HCT116 (cell line): ENCODE results near the gene SIT1. TPM values are rescaled to one million over a fixed set of nuclear protein-coding genes. Genes with fewer than 3 reads are reported as not detected.

Experiments
- ATAC-seq: fragments of 200-7000 bp; cut with Tn5 transposase; 2 replicates; pipeline ENCODE4 v1.9.1; 2020; ENCODE audit warnings: mild to moderate bottlenecking, moderate library complexity
- BruUV-seq: library from RNA; stranded (reverse); fragments of 400-500 nt; replicated peaks from 2 replicates; lab custom pipeline; 2021; lab: Mats Ljungman, UMichigan
- CTCF ChIA-PET: fragments of 300-600 bp; sonication (Branson Sonifier 250); formaldehyde crosslinking; loops from one replicate; lab custom pipeline; 2021; ENCODE audit warnings: antibody characterized with exemption; lab: Charles Lee
- POLR2A ChIA-PET: fragments of 300-600, 350-600 bp; sonication (Branson Sonifier 250); formaldehyde crosslinking; loops from one replicate; lab custom pipeline; 2021; ENCODE audit warnings: antibody characterized with exemption; lab: Charles Lee
- RAD21 ChIA-PET, 2 experiments: fragments of 300-600 bp; sonication (Branson Sonifier 250); formaldehyde crosslinking; loops; one replicate each; lab custom pipeline; 2023; ENCODE audit warnings: low total read pairs in 2 of 2; ENCODE audit not compliant: uncharacterized antibody in 2 of 2, unreplicated experiment in 2 of 2, low non-redundant PET in 1 of 2; lab: Charles Lee
- DNase-seq: peaks from one replicate; pipeline ENCODE4 v3.0.0-alpha.2; 2010; ENCODE audit warnings: low read depth, low spot score
- H2AFZ ChIP-seq: fragments of 200-600 bp; shearing (Covaris generic), sonication (generic); 2 replicates; pipeline ENCODE4 v1.6.1; 2017; ENCODE audit warnings: low read depth, mixed run types, mixed read lengths, antibody characterized with exemption, low read length; ENCODE audit not compliant: poor library complexity, severe bottlenecking
- H3K27ac ChIP-seq: 2 replicates; pipeline ENCODE4 v1.5.1; 2012; ENCODE audit warnings: low read depth, low read length
- H3K27me3 ChIP-seq: fragments of 200-600 bp; sonication (generic); 2 replicates; pipeline ENCODE4 v1.6.1; 2016; ENCODE audit warnings: mixed run types, low read length, mixed read lengths; ENCODE audit not compliant: insufficient read depth
- H3K36me3 ChIP-seq, 2 experiments: fragments of 200-500 bp in 1 of 2; fragments of 200-600 bp in 1 of 2; sonication (Bioruptor generic) in 1 of 2; sonication (generic) in 1 of 2; 2 replicates each; pipeline versions ENCODE4 v1.5.1 to v1.6.1; 2014 to 2016; ENCODE audit warnings: low read length in 2 of 2, inconsistent platforms in 1 of 2, mixed read lengths in 1 of 2, mixed run types in 1 of 2; ENCODE audit not compliant: insufficient read depth in 2 of 2, control insufficient read depth in 1 of 2
- H3K4me1 ChIP-seq, 2 experiments: fragments of 200-600 bp in 1 of 2; sonication (generic) in 1 of 2; 2 replicates each; pipeline versions ENCODE4 v1.5.1 to v1.6.1; 2012 to 2017; ENCODE audit warnings: low read length in 2 of 2, inconsistent platforms in 1 of 2, mild to moderate bottlenecking in 1 of 2, mixed read lengths in 1 of 2, mixed run types in 1 of 2, moderate library complexity in 1 of 2; ENCODE audit not compliant: insufficient read depth in 2 of 2, control insufficient read depth in 1 of 2
- H3K4me2 ChIP-seq: fragments of 200-600 bp; sonication (generic); 2 replicates; pipeline ENCODE4 v1.6.1; 2017; ENCODE audit warnings: mixed run types, low read length, mixed read lengths
- H3K4me3 ChIP-seq, 2 experiments: fragments of 200-600 bp in 1 of 2; sonication (generic) in 1 of 2; replicated peaks in 1 of 2; 2 replicates each; pipeline ENCODE4 v1.5.1; 2011 to 2016; ENCODE audit warnings: low read length in 2 of 2, control low read depth in 1 of 2, low read depth in 1 of 2, mild to moderate bottlenecking in 1 of 2, mixed read lengths in 1 of 2, mixed run types in 1 of 2
- H3K79me2 ChIP-seq: fragments of 200-600 bp; sonication (generic); 2 replicates; pipeline ENCODE4 v1.6.1; 2017; ENCODE audit warnings: mild to moderate bottlenecking, mixed run types, low read length, moderate library complexity, mixed read lengths; ENCODE audit not compliant: insufficient read depth
- H3K9ac ChIP-seq: fragments of 200-600 bp; sonication (generic); 2 replicates; pipeline ENCODE4 v1.6.1; 2016; ENCODE audit warnings: low read length, mixed read lengths
- H3K9me2 ChIP-seq: fragments of 200-600 bp; sonication (generic), shearing (Covaris generic); 2 replicates; pipeline ENCODE4 v1.6.1; 2017; ENCODE audit warnings: mixed run types, mild to moderate bottlenecking, moderate library complexity; ENCODE audit not compliant: insufficient read depth
- H3K9me3 ChIP-seq, 2 experiments: fragments of 200-500 bp in 1 of 2; fragments of 200-600 bp in 1 of 2; sonication (Bioruptor generic) in 1 of 2; sonication (generic) in 1 of 2; 2 replicates each; pipeline ENCODE4 v1.6.1; 2014 to 2017; ENCODE audit warnings: low read length in 2 of 2, mixed read lengths in 2 of 2, inconsistent platforms in 1 of 2, low read depth in 1 of 2, mild to moderate bottlenecking in 1 of 2, mixed run types in 1 of 2, moderate library complexity in 1 of 2; ENCODE audit not compliant: control insufficient read depth in 1 of 2, insufficient read depth in 1 of 2
- H4K20me1 ChIP-seq: fragments of 200-600 bp; sonication (generic), shearing (Covaris generic); 2 replicates; pipeline ENCODE4 v1.6.1; 2017; ENCODE audit warnings: mixed run types, mild to moderate bottlenecking, moderate library complexity; ENCODE audit not compliant: insufficient read depth
- ATF3 ChIP-seq: IDR thresholded peaks from 2 replicates; pipeline ENCODE4 v1.6.1; 2012
- CBX3 ChIP-seq: IDR thresholded peaks from 2 replicates; pipeline ENCODE4 v1.6.1; 2012; ENCODE audit warnings: low read depth
- CEBPB ChIP-seq: IDR thresholded peaks from 2 replicates; pipeline ENCODE4 v1.6.1; 2012; ENCODE audit warnings: low read depth
- CTCF ChIP-seq, 3 experiments: fragments of 200-600 bp in 1 of 3; sonication (generic) in 1 of 3; IDR thresholded peaks in 2 of 3; conservative IDR thresholded peaks in 1 of 3; 2 replicates each; pipeline ENCODE4 v1.5.1; 2012 to 2017; ENCODE audit warnings: low read depth in 2 of 3, low read length in 2 of 3, antibody characterized with exemption in 1 of 3, borderline replicate concordance in 1 of 3, control low read depth in 1 of 3, mild to moderate bottlenecking in 1 of 3, mixed read lengths in 1 of 3, mixed run types in 1 of 3, moderate library complexity in 1 of 3; ENCODE audit not compliant: insufficient read depth in 1 of 3
- EGR1 ChIP-seq: IDR thresholded peaks from 2 replicates; pipeline ENCODE4 v1.6.1; 2012; ENCODE audit warnings: low read depth
- ELF1 ChIP-seq: IDR thresholded peaks from 2 replicates; pipeline ENCODE4 v1.6.1; 2012; ENCODE audit warnings: low read depth, borderline replicate concordance
- EZH2 ChIP-seq: fragments of 200-600 bp; sonication (generic); IDR thresholded peaks from 2 replicates; pipeline ENCODE4 v1.6.1; 2017; ENCODE audit warnings: antibody characterized with exemption, mixed run types
- EZH2phosphoT487 ChIP-seq: fragments of 200-600 bp; IDR thresholded peaks from 2 replicates; pipeline ENCODE4 v1.6.1; 2018; ENCODE audit warnings: antibody characterized with exemption, borderline replicate concordance
- FOSL1 ChIP-seq: IDR thresholded peaks from 2 replicates; pipeline ENCODE4 v1.6.1; 2012; ENCODE audit warnings: low read depth
- JUND ChIP-seq: IDR thresholded peaks from 2 replicates; pipeline ENCODE4 v1.6.1; 2012
- MAX ChIP-seq: IDR thresholded peaks from 2 replicates; pipeline ENCODE4 v1.6.1; 2012
- POLR2A ChIP-seq: IDR thresholded peaks from 2 replicates; pipeline ENCODE4 v1.7.0; 2011; ENCODE audit warnings: borderline replicate concordance; ENCODE audit not compliant: insufficient read depth, insufficient read length; ENCODE audit errors: extremely low read depth
- RAD21 ChIP-seq: IDR thresholded peaks from 2 replicates; pipeline ENCODE4 v1.6.1; 2012; ENCODE audit warnings: low read depth, mild to moderate bottlenecking
- REST ChIP-seq: IDR thresholded peaks from 2 replicates; pipeline ENCODE4 v1.6.1; 2012; ENCODE audit warnings: low read depth
- SP1 ChIP-seq: IDR thresholded peaks from 2 replicates; pipeline ENCODE4 v1.6.1; 2012; ENCODE audit warnings: low read depth
- SRF ChIP-seq: IDR thresholded peaks from 2 replicates; pipeline ENCODE4 v1.6.1; 2012; ENCODE audit warnings: low read depth
- TCF7L2 ChIP-seq: IDR thresholded peaks from 2 replicates; pipeline ENCODE4 v1.7.0; 2011; ENCODE audit warnings: borderline replicate concordance, inconsistent platforms; ENCODE audit not compliant: insufficient read depth, insufficient read length; ENCODE audit errors: extremely low read depth
- YY1 ChIP-seq: IDR thresholded peaks from 2 replicates; pipeline ENCODE4 v1.6.1; 2011; ENCODE audit warnings: low read length, low read depth, moderate library complexity, mild to moderate bottlenecking; ENCODE audit not compliant: insufficient replicate concordance; ENCODE audit errors: extremely low read depth
- ZBTB33 ChIP-seq: IDR thresholded peaks from 2 replicates; pipeline ENCODE4 v1.6.1; 2011; ENCODE audit warnings: mild to moderate bottlenecking, low read length, moderate library complexity; ENCODE audit not compliant: insufficient replicate concordance; ENCODE audit errors: extremely low read depth
- ZFX ChIP-seq: fragments of 450-650 bp; IDR thresholded peaks from 2 replicates; pipeline ENCODE4 v1.6.1; 2017
- intact Hi-C: fragments of 100-400 bp; cut with micrococcal nuclease; formaldehyde crosslinking; loops from 2 replicates; pipeline ENCODE4 v1.10.0; 2022
- total RNA-seq: library from RNA; stranded (reverse); gene quantifications from one replicate; pipeline ENCODE4 v1.2.1, GENCODE V29; 2021; ENCODE audit not compliant: unreplicated experiment

SIT1 gene
- total RNA-seq, 1 experiment from 2014 or later: not detected

- TF ChIP-seq JUND (no peak), SRF (no peak), RAD21 (no peak), POLR2A (no peak), EZH2phosphoT487 (no peak), ELF1 (no peak), CTCF (IDR thresholded peaks at IDR 0.05 in 2 of 3, conservative IDR thresholded peaks at IDR 0.05 in 1 of 3; ENCODE audit: borderline replicate concordance in 1 of 3, insufficient read depth in 1 of 3, low read depth in 2 of 3, low read length in 2 of 3) (no peak), YY1 (no peak), CEBPB (no peak), EZH2 (no peak), ZFX (no peak), ATF3 (no peak), TCF7L2 (no peak), ZBTB33 (no peak), CBX3 (no peak), MAX (no peak), EGR1 (no peak), SP1 (no peak), REST (no peak), FOSL1 (no peak)
- intact Hi-C loops: no loop called here
- no peaks in the 10 kb centered on the region for H3K9me2 ChIP-seq
- no peak overlapping the region for H3K4me3 ChIP-seq
- no TSS peak for BruUV-seq
- H3K79me2 ChIP-seq: peaks cover 16% of the 10 kb centered on the region; the same call in 1 of the 2 replicates
- no peak for DNase-seq
- H3K4me1 ChIP-seq: peaks cover 6 to 13% of the 10 kb centered on the region in 2 experiments; a peak in 3 of 4 replicates
- peaks cover 3 to 12% of the 10 kb centered on the region in 2 experiments; a peak in 3 of 4 replicates for H3K36me3 ChIP-seq
- no peaks in the 10 kb centered on the region for H3K9me3 ChIP-seq
- H3K27ac ChIP-seq: no peak overlapping the region
- RAD21 ChIA-PET: no interaction called here
- no peak overlapping the region for H2AFZ ChIP-seq
- H3K4me2 ChIP-seq: no peak overlapping the region
- CTCF ChIA-PET: no interaction called here
- ATAC-seq: no peak
- H4K20me1 ChIP-seq: no peaks in the 10 kb centered on the region
- H3K9ac ChIP-seq: no peak overlapping the region
- POLR2A ChIA-PET: no interaction called here
- no peaks in the 10 kb centered on the region for H3K27me3 ChIP-seq
Measured at GRCh38 chr9:35609820-35610163, 40.9 kb downstream of the SIT1 start.
